Neural progenitor cell (in vitro differentiated cells): ENCODE measurements around the gene APH1B. TPM values are rescaled to one million over a fixed set of nuclear protein-coding genes. Genes with fewer than 3 reads are reported as not detected.

ENCODE experiments used
- DNase-seq: peaks from one replicate; pipeline ENCODE4 v3.0.0-alpha.2; 2016; ENCODE audit warnings: low spot score
- H2AFZ ChIP-seq: fragments of 200-600 bp; sonication (generic); replicated peaks from 2 replicates; pipeline ENCODE4 v1.6.1; 2016; ENCODE audit warnings: antibody characterized with exemption
- H3F3A ChIP-seq: fragments of 200-600 bp; sonication (generic); 2 replicates; pipeline ENCODE4 v1.6.1; 2016; ENCODE audit warnings: antibody characterized with exemption, low read depth
- H3K27ac ChIP-seq: fragments of 200-600 bp; sonication (generic); 2 replicates; pipeline ENCODE4 v1.5.1; 2016; ENCODE audit warnings: mild to moderate bottlenecking
- H3K27me3 ChIP-seq: fragments of 200-600 bp; sonication (generic); 2 replicates; pipeline ENCODE4 v1.6.1; 2016; ENCODE audit warnings: mild to moderate bottlenecking, moderate library complexity
- H3K36me3 ChIP-seq: fragments of 200-600 bp; sonication (generic); 2 replicates; pipeline ENCODE4 v1.5.1; 2016
- H3K4me1 ChIP-seq: fragments of 200-600 bp; sonication (generic); 2 replicates; pipeline ENCODE4 v1.6.1; 2016; ENCODE audit warnings: mixed run types
- H3K4me2 ChIP-seq: fragments of 200-600 bp; sonication (generic); 2 replicates; pipeline ENCODE4 v1.6.1; 2016
- H3K4me3 ChIP-seq: fragments of 200-600 bp; sonication (generic); 2 replicates; pipeline ENCODE4 v1.5.1; 2016
- H3K79me2 ChIP-seq: fragments of 200-600 bp; sonication (generic); 2 replicates; pipeline ENCODE4 v1.6.1; 2016; ENCODE audit warnings: low read depth
- H3K9ac ChIP-seq: fragments of 200-600 bp; sonication (generic); 2 replicates; pipeline ENCODE4 v1.6.1; 2016
- H3K9me3 ChIP-seq: fragments of 200-600 bp; sonication (generic); 2 replicates; pipeline ENCODE4 v1.5.1; 2016; ENCODE audit warnings: low read depth
- H4K20me1 ChIP-seq: fragments of 200-600 bp; sonication (generic); 2 replicates; pipeline ENCODE4 v1.6.1; 2016; ENCODE audit warnings: low read depth
- H3K27ac Mint-ChIP-seq: 3 replicates; pipeline ENCODE4 v1.8.0; 2021; ENCODE audit warnings: mixed read lengths
- H3K27me3 Mint-ChIP-seq: 2 replicates; pipeline ENCODE4 v1.8.0; 2022; ENCODE audit warnings: low read depth, mild to moderate bottlenecking, inconsistent platforms, moderate library complexity, mixed read lengths; ENCODE audit not compliant: insufficient read depth
- H3K36me3 Mint-ChIP-seq: 3 replicates; pipeline ENCODE4 v1.8.0; 2021; ENCODE audit warnings: mixed read lengths
- H3K4me1 Mint-ChIP-seq: 3 replicates; pipeline ENCODE4 v1.8.0; 2021; ENCODE audit warnings: mixed read lengths
- H3K4me3 Mint-ChIP-seq: 3 replicates; pipeline ENCODE4 v1.8.0; 2021; ENCODE audit warnings: mild to moderate bottlenecking, moderate library complexity, mixed read lengths
- H3K9me3 Mint-ChIP-seq: 3 replicates; pipeline ENCODE4 v1.8.0; 2020; ENCODE audit warnings: mixed read lengths
- EZH2 ChIP-seq: fragments of 200-600 bp; sonication (generic); IDR thresholded peaks from 2 replicates; pipeline ENCODE4 v1.6.1; 2017; ENCODE audit warnings: antibody characterized with exemption, mild to moderate bottlenecking, moderate library complexity
- EZH2phosphoT487 ChIP-seq: fragments of 200-600 bp; sonication (generic); IDR thresholded peaks from 2 replicates; pipeline ENCODE4 v1.6.1; 2017; ENCODE audit warnings: antibody characterized with exemption
- total RNA-seq: library from RNA; depleted of rRNA; stranded (reverse); fragments of >200 nt; gene quantifications from 2 replicates; pipeline ENCODE4 v1.2.3, GENCODE V29; 2015; ENCODE audit warnings: low replicate concordance
- TF ChIP-seq, protein P1 (sequence below): fragments of 200-600 bp; sonication (generic); IDR thresholded peaks from 2 replicates; pipeline ENCODE4 v1.5.1; 2017; ENCODE audit warnings: antibody characterized with exemption, mild to moderate bottlenecking

APH1B gene
- total RNA-seq, 1 donor from 2014 or later, result 4.0 TPM

DNA sequence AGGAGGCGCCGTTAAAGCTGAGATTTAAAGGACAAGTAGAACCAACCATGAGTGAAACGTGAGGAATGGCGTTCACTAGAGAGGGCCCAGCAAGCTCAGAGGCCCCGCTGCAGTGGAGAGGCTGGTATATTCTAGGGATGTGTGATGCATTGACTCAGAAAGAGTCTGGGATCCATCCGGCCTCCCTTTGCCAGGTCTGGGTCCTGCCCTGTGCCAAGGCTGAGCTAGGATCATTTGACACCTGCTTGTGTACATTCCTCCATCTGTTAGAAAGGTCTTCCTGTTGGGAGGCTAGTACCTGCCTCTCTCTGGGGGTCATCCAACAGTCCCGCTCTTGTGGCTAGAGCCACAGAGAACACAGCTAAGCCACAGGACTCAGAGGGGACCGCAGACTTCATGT lies 75.9 kb downstream of the APH1B start:
- Mint-ChIP-seq H3K4me1 (peaks cover 33% of the 10 kb centered on the region), H3K9me3 (no peaks in the 10 kb centered on the region), H3K27me3 (peaks cover 7% of the 10 kb centered on the region), H3K27ac (no peak overlapping the region), H3K36me3 (no peaks in the 10 kb centered on the region), H3K4me3 (no peak overlapping the region)
- Histone ChIP-seq H4K20me1 (no peaks in the 10 kb centered on the region), H3K79me2 (no peaks in the 10 kb centered on the region), H3K27ac (no peak overlapping the region), H3K36me3 (no peaks in the 10 kb centered on the region), H3K27me3 (no peaks in the 10 kb centered on the region), H3F3A (no peaks in the 10 kb centered on the region), H3K9ac (no peak overlapping the region), H3K4me1 (no peaks in the 10 kb centered on the region), H3K4me2 (no peak overlapping the region), H3K9me3 (no peaks in the 10 kb centered on the region), H2AFZ (no peak overlapping the region), H3K4me3 (no peak overlapping the region)
- no peak for DNase-seq
- TF ChIP-seq, protein P1, sequence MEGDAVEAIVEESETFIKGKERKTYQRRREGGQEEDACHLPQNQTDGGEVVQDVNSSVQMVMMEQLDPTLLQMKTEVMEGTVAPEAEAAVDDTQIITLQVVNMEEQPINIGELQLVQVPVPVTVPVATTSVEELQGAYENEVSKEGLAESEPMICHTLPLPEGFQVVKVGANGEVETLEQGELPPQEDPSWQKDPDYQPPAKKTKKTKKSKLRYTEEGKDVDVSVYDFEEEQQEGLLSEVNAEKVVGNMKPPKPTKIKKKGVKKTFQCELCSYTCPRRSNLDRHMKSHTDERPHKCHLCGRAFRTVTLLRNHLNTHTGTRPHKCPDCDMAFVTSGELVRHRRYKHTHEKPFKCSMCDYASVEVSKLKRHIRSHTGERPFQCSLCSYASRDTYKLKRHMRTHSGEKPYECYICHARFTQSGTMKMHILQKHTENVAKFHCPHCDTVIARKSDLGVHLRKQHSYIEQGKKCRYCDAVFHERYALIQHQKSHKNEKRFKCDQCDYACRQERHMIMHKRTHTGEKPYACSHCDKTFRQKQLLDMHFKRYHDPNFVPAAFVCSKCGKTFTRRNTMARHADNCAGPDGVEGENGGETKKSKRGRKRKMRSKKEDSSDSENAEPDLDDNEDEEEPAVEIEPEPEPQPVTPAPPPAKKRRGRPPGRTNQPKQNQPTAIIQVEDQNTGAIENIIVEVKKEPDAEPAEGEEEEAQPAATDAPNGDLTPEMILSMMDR, result no peak
- TF ChIP-seq EZH2 (no peak), EZH2phosphoT487 (no peak)

DNA sequence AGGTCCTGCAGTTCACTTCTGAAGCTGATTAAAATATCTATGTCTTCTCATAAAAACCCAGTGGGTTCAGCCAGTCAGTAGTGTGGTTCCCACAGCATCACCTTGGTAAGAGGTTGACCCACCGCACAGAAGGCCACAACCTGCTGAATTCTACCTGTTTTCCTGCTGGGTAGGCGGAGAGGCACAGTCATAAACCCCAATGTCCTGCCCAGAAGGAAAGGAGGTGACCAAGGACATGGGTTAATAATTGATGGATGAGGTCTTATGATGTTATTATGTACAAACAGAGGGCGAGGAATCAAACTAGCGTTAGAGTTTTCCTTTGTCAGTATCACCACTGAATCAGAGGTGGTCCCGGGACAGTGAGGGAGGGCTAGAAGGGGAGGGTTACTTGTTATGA lies 76.5 kb downstream of the APH1B start:
- H3K4me3 Mint-ChIP-seq, result no peak overlapping the region
- no peak overlapping the region for H3K9ac ChIP-seq
- H3K27ac Mint-ChIP-seq, result no peak overlapping the region
- H3K4me1 ChIP-seq, result no peaks in the 10 kb centered on the region
- DNase-seq, result no peak
- H4K20me1 ChIP-seq, result no peaks in the 10 kb centered on the region
- no peak overlapping the region for H3K4me2 ChIP-seq
- peaks cover 5% of the 10 kb centered on the region for H3K27me3 Mint-ChIP-seq
- H3K27ac ChIP-seq, result no peak overlapping the region
- TF ChIP-seq EZH2phosphoT487, result no peak
- no peak for TF ChIP-seq EZH2
- H3K9me3 ChIP-seq, result no peaks in the 10 kb centered on the region
- no peaks in the 10 kb centered on the region for H3K79me2 ChIP-seq
- no peak overlapping the region for H2AFZ ChIP-seq
- no peaks in the 10 kb centered on the region for H3K36me3 ChIP-seq
- H3K36me3 Mint-ChIP-seq, result no peaks in the 10 kb centered on the region
- H3K9me3 Mint-ChIP-seq, result no peaks in the 10 kb centered on the region
- H3K4me1 Mint-ChIP-seq, result peaks cover 31% of the 10 kb centered on the region
- H3K4me3 ChIP-seq, result no peak overlapping the region
- no peaks in the 10 kb centered on the region for H3F3A ChIP-seq
- H3K27me3 ChIP-seq, result no peaks in the 10 kb centered on the region

DNA sequence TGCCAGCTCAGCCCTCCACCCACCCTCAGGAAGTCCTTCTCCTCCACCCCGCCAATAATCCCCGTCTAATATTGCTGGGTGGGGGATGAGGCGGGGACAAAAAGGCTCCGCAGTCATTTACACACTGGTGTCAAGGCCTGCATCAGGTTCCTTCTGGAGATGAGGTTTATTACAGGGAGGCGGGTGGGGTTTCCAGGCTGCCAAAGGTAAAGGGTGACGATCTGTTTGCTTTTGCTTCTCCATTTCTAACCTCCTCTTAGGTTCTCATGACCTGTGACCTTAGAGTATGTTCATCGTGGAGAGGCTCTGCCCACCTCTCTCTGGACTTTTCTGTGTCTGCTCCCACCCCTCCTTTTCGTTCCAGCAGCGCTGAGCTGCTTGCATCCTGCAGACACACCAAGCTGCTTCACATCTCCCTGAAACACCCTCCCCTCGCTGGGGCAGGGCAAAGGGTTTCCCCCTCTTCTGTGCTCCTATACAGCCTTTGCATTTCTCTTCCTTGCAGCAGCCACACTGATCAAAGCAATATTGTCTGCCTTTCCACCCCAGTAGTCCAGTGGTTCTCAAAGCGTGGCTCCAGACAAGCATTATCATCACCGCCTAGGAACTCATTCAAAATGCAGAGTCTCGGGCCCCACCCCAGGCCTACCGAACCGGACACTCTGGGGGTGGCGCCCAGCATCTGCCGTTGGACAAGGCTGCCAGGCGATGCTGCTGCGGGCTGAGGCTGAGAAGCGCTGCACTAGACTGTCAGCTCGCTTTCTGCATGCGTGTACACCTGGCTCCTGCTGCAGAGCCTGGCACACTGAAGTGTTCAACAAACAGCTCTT lies 77.6 kb downstream of the APH1B start:
- Mint-ChIP-seq H3K4me1 (peaks cover 35% of the 10 kb centered on the region), H3K27me3 (peaks cover 2% of the 10 kb centered on the region), H3K4me3 (no peak overlapping the region), H3K36me3 (no peaks in the 10 kb centered on the region), H3K9me3 (peaks cover 3% of the 10 kb centered on the region), H3K27ac (peak overlapping the region; percentile 55)
- H3K79me2 ChIP-seq, result no peaks in the 10 kb centered on the region
- no peak overlapping the region for H3K27ac ChIP-seq
- no peaks in the 10 kb centered on the region for H3K4me1 ChIP-seq
- H3K4me3 ChIP-seq, result no peak overlapping the region
- no peak overlapping the region for H2AFZ ChIP-seq
- no peaks in the 10 kb centered on the region for H4K20me1 ChIP-seq
- no peaks in the 10 kb centered on the region for H3K36me3 ChIP-seq
- no peak overlapping the region for H3K4me2 ChIP-seq
- TF ChIP-seq EZH2, result no peak
- TF ChIP-seq, protein P1, result no peak
- TF ChIP-seq EZH2phosphoT487, result no peak
- no peaks in the 10 kb centered on the region for H3K27me3 ChIP-seq
- H3F3A ChIP-seq, result no peaks in the 10 kb centered on the region
- no peak for DNase-seq
- H3K9ac ChIP-seq, result no peak overlapping the region
- H3K9me3 ChIP-seq, result no peaks in the 10 kb centered on the region

DNA sequence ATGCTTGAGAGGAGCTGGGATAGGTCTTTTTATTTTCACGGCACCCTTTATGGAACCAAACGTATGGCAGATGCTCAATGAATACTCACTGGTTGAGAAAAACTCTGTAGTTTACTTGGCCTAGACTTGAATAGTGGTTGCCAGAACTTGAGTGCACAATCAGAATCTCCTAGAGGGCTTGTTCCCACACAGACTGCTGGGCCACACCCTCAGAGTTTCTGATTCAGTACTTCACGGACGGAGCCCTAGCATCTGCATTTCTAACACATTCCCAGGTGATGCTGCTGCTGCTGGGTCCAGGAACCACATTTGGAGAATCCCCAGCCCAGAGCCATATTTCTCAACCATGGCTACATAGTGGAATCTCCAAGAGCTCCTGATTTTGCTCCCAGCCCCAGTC lies 79.7 kb downstream of the APH1B start:
- H3F3A ChIP-seq, result no peaks in the 10 kb centered on the region
- no peak overlapping the region for H3K27ac ChIP-seq
- H2AFZ ChIP-seq, result no peak overlapping the region
- peaks cover 6% of the 10 kb centered on the region for H3K9me3 Mint-ChIP-seq
- no peak for TF ChIP-seq EZH2
- TF ChIP-seq EZH2phosphoT487, result no peak
- TF ChIP-seq, protein P1, result no peak
- H3K79me2 ChIP-seq, result no peaks in the 10 kb centered on the region
- no peaks in the 10 kb centered on the region for H4K20me1 ChIP-seq
- H3K4me3 Mint-ChIP-seq, result no peak overlapping the region
- H3K36me3 ChIP-seq, result no peaks in the 10 kb centered on the region
- no peaks in the 10 kb centered on the region for H3K36me3 Mint-ChIP-seq
- H3K27me3 Mint-ChIP-seq, result peaks cover 3% of the 10 kb centered on the region
- peaks cover 38% of the 10 kb centered on the region for H3K4me1 Mint-ChIP-seq
- no peak for DNase-seq
- no peak overlapping the region for H3K4me2 ChIP-seq
- H3K27me3 ChIP-seq, result no peaks in the 10 kb centered on the region
- H3K9me3 ChIP-seq, result no peaks in the 10 kb centered on the region
- H3K27ac Mint-ChIP-seq, result no peak overlapping the region
- H3K9ac ChIP-seq, result no peak overlapping the region
- H3K4me1 ChIP-seq, result no peaks in the 10 kb centered on the region
- H3K4me3 ChIP-seq, result no peak overlapping the region
